ENCODE results near the gene CCL25.

- no peak for TF ChIP-seq CTCF (IDR thresholded peaks at IDR 0.05)
- TF ChIP-seq POLR2AphosphoS5 (IDR thresholded peaks at IDR 0.05) = no peak
Measured at GRCh38 chr19:8093740-8094139, 41.2 kb downstream of the CCL25 start.
